ENCODE data around the gene IL6ST. TPM values are rescaled to one million over a fixed set of nuclear protein-coding genes. Genes with fewer than 3 reads are reported as not detected.
A peak's percentile ranks its signal among the peaks of the same experiment; 100 is the strongest.
"Not testable (repeated sequence)": the region's sequence is repeated elsewhere in the genome, so short reads cannot be mapped to it uniquely, and the experiment has no call there.

IL6ST gene
- total RNA-seq, 1 experiment from 2014 or later, result 65.9 TPM

DNA sequence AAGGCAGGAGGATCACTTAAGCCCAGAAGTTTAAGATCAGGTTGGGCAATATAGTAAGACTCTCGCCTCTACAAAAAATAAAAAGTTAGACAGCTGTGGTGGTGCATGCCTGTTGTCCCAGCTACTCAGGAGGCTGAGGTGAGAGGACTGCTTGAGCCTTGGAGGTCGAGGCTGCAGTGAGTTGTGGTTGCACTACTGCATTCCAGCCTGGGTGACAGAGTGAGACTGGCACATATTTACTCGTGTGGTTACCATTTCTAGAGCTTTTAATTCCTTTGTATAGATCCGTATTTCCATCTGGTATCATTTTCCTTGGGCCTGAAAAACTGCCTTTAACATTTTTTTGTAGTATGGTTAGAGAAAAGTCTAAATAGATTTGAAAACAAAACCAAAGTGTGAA is 7.8 kb downstream of the IL6ST start:
- DNase-seq (ENCODE audit: low read depth), result no peak

DNA sequence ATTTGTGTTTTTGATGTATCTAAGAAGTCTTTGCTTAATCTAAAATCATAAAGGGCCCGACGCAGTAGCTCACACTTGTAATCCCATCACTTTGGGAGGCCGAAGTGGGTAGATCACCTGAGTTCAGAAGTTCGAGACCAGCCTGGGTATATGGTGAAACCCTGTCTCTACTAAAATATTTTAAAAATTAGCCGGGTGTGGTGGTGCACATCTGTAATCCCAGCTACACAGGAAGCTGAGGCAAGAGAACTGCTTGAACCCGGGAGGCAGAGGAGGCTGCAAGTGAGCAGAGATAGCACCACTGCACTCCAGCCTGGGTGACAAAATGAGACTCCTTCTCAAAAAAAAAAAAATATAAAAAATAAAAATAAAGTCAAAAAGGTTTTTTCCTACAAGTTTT is 9.6 kb downstream of the IL6ST start:
- no peak for DNase-seq (ENCODE audit: low read depth)

More for the DNA sequence above, 7.8 kb downstream of the IL6ST start:
- in situ Hi-C loops (cut with HindIII; ENCODE audit: low pct_unique_long_range_greater_than_20kb, low sequenced_read_pairs), result no loop called here

DNA sequence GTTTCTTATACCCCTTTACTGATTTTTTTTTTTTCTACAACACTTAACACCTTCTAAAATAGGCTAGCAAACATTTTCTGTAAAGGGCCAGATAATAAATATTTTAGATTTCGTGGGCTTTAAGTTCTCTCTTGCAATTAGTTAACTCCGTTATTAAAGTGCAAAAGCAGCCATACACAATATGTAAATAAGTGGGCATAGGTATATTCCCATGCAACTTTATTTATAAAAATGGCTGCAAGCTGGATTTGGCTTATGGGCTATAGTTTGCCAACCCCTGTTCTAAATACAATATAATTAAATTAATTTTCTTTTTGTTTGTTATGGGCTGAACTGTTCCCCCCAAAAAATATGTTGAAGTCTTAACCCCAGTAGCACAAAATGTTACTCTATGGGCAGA is 10.8 kb downstream of the IL6ST start:
- in situ Hi-C loops (cut with HindIII; ENCODE audit: low pct_unique_long_range_greater_than_20kb, low sequenced_read_pairs), result no loop called here

More for the DNA sequence above, 9.6 kb downstream of the IL6ST start:
- in situ Hi-C loops (cut with HindIII; ENCODE audit: low pct_unique_long_range_greater_than_20kb, low sequenced_read_pairs), result no loop called here

DNA sequence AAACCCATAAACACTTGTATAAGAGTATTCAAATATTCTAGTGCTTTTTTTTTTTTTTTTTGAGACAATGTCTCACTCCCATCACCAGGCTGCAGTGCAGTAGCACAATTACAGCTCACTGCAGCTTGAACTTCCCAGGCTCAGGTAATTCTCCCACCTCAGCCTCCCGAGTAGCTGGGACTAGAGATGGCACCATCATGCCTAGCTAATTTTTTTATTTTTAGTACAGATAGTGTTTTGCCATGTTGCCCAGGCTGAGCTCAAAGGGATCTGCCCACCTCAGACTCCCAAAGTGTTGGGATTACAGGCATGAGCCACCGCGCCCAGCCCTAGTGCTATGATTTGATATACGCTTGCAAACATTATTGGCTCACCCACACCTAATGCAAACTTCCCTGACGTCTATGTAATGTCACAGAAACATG is 11.8 kb downstream of the IL6ST start:
- DNase-seq (ENCODE audit: low read depth), result peak; percentile 44
- in situ Hi-C loops (cut with HindIII; ENCODE audit: low pct_unique_long_range_greater_than_20kb, low sequenced_read_pairs), result no loop called here

More for the DNA sequence above, 10.8 kb downstream of the IL6ST start:
- DNase-seq (ENCODE audit: low read depth), result no peak

DNA sequence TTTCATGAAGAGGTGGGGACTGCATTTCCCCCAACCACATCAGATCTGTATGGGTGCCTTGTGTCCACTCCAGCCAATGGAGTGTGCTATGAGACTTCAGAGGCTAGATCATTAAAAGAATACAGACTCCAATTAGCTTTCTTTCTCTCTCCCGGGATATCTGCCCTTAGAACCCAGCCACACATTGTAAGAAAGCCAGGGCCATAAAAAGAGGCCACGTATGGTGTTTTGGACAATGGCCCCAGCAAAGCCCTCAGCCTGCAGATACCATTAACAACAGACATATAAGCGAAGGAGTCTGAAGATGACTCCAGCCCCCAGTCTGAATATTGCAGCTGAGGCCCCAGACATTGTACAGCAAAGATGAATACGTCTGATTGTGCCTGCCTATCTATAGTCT is 21.5 kb downstream of the IL6ST start:
- in situ Hi-C loops (cut with HindIII; ENCODE audit: low pct_unique_long_range_greater_than_20kb, low sequenced_read_pairs), result no loop called here
- DNase-seq (ENCODE audit: low read depth), result no peak

DNA sequence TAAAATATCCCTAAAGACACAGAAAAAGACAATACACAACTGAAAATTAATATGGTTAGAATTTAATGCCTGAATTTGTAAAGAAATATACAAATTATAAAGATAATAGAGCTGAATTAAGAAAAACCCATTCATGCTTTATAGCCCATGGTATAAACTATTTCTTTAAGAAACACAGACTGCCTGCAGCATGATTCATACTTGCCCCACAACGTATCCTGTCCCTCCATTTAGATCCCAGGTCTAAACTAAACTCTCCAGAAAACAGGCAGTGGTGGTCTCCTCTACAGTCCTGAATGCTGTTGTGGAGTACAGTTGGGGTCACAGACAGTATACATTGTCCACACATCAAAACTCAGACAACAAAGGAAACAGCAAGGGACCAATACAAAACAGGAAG is 24.8 kb downstream of the IL6ST start:
- in situ Hi-C loops (cut with HindIII; ENCODE audit: low pct_unique_long_range_greater_than_20kb, low sequenced_read_pairs), result no loop called here
- no peak for DNase-seq (ENCODE audit: low read depth)

DNA sequence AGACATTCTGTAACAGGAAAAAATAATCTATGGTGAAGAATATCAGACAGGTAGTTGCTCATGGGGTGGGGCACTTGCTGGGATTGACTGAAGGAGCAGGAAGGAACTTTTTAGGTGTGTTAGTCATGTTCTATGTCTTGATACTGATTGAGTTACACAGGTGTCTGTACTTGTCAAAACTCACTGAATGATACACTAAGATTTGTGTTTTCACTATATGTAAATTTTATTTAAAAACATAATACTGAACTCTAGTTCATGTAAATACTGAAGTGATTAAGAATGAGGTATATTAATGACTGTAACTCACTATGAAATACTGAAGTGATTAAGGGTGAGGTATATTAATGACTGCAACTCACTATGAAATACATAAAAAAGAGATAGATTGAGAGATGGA is 28.5 kb downstream of the IL6ST start:
- in situ Hi-C loops (cut with HindIII; ENCODE audit: low pct_unique_long_range_greater_than_20kb, low sequenced_read_pairs), result no loop called here
- no peak for DNase-seq (ENCODE audit: low read depth)

DNA sequence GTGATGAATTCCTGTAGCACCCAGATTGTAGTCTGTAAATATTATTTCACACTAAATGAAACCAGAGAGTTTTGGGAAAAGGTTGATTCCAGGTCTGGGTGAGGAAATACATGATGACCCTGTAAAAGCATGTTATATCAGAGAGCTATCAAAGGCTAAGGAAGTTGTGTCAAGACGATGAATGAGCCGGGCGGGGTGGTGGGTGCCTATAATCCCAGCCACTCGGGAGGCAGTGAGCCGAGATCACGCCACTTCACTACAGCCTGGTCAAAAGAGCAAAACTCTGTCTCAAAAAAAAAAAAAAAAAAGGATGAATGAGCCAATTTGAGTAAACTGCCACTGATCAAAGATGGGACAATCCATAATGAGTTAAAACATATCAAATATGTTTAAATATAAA is 29.2 kb downstream of the IL6ST start:
- in situ Hi-C loops (cut with HindIII; ENCODE audit: low pct_unique_long_range_greater_than_20kb, low sequenced_read_pairs), result no loop called here
- no peak for DNase-seq (ENCODE audit: low read depth)

DNA sequence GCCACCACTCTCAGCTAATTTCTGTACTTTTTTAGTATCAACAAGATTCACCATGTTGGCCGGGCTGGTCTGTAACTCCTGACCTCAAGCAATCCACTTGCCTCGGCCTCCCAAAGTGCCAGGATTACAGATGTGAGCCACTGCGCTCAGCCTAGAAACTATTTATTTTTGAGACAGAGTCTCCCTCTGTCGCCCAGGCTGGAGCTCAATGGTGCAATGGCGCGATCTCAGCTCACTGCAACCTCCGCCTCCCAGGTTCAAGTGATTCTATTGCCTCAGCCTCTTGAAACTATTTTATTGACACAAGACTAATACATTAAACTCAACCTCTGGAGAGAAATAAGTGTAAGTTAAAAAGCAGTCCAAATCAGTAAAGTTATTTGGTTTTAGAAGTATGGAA is 34.0 kb downstream of the IL6ST start:
- in situ Hi-C loops (cut with HindIII; ENCODE audit: low pct_unique_long_range_greater_than_20kb, low sequenced_read_pairs), result no loop called here
- no peak for DNase-seq (ENCODE audit: low read depth)

DNA sequence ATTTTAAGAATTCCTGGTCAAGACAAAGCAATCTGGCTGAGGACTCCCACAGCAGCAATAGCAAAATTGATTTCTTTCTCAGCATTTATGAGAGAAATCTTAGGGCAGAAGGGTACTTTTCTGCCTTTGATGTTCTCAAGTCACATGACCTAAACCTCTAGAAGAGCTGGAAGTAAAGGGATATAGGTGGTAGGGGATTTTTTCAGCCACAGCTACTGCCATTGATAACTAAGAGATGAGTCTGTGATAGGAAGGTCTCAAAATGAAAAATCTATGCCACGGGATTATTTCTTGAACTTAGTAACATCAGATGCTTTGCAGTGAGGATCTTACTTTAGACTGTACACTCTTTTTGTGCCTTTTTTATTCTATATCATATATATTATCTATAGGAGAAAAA is 35.6 kb downstream of the IL6ST start:
- in situ Hi-C loops (cut with HindIII; ENCODE audit: low pct_unique_long_range_greater_than_20kb, low sequenced_read_pairs), result no loop called here
- no peak for DNase-seq (ENCODE audit: low read depth)

DNA sequence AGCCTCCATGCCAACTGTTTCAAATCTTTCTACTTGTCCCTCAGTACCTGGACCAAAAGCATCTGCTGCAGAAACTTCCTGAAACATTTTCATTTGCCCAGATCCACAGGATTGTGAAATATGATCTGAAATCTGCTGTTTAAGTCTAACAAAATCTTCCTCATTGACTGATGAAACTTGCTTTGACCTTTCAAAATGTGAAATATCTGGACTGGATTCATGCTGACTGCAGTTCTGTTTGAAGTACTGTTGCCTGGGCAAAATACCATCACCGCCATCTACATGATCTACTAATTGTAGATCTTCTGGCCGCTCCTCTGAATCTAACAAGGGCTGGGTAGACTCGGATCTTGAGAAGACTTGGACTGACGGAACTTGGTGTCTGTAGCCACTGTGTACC is 53.6 kb downstream of the IL6ST start:
- DNase-seq (ENCODE audit: low read depth); in situ Hi-C loops (cut with HindIII; ENCODE audit: low pct_unique_long_range_greater_than_20kb, low sequenced_read_pairs): not testable (repeated sequence)

DNA sequence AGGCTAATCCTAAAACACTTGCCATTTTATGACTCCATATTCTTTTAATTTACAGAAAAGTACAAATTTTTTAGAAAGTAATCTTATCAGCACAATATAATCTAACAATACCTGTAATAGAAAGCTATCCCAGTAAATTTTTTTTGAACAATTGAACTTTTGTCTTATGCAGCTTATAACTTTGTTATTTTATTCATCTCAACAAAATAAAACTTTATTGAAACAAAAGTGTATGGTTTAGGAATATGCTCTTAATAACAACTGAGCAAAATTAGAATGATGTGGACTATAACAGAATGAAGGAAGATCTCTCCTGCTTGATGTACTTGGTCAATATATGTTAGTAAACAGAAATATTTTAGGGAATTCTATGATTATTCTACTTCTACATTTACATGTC is 57.2 kb downstream of the IL6ST start:
- DNase-seq (ENCODE audit: low read depth); in situ Hi-C loops (cut with HindIII; ENCODE audit: low pct_unique_long_range_greater_than_20kb, low sequenced_read_pairs): not testable (repeated sequence)

DNA sequence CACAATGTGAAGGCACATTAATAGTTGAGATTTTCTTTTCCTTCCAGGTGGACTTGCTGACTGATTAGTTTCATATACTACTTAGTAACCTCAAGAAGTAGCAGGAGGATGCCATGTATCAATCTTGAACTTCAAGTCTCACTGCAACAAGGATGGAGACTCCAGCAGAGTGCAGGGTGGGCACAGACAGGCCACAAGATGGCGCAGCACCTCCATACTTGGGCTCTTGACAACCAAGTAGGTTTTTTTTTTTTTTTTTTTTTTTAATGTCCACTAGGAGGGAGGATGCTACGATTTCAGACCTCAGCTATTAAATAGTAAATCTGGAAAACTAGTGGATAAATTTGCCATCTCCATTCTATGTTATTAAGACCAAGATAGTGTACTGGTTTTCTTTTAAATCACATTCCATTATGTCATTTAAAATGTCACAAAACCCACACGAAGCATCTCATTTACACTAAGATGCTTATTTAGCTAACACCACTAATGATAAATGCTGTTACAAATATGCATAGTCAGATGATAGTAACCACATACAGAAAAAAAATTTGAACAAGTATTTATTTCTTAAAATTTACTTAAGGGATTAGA is 58.6 kb downstream of the IL6ST start:
- in situ Hi-C loops (cut with HindIII; ENCODE audit: low pct_unique_long_range_greater_than_20kb, low sequenced_read_pairs), result no loop called here
- peak; percentile 58 for DNase-seq (ENCODE audit: low read depth)

DNA sequence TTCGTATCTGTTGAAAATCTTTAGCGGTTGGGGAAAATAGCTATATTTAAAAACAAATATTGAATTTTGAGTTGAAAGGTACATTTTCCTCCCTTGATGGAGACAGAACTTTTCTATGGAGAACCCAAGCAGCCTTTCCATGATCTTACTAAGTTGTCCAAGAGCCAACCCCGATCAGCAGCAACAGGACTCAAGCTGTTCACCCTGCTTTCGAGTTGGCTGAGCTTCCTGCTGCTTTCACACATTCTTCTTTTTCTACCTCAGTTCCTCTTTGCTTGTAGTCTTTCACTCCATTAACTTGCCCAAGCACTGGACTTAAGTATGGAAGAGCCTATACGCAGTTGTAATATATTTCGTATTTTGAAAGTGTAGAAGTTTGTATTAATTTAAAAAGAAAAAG is 59.4 kb downstream of the IL6ST start:
- no peak for DNase-seq (ENCODE audit: low read depth)
- in situ Hi-C loops (cut with HindIII; ENCODE audit: low pct_unique_long_range_greater_than_20kb, low sequenced_read_pairs), result no loop called here

DNA sequence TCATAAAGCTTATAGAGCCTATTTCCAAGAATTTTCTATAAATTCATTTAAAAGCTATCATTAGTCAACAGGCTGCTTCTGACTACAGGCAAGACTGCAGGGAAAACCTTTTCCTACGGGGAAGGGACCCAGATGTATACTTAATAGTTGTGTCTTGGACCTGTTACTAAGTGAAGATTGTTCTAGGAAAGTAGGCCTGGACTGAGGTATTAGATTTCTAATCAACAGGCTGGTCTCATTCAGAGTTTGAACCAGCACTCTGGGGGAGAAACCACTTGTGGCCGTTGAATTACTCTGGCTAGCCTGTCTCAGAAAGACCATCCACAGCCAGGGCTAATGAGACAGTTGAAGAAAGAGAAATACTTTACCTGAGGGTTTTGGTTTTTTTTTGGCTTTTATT is 60.0 kb downstream of the IL6ST start:
- no peak for DNase-seq (ENCODE audit: low read depth)

DNA sequence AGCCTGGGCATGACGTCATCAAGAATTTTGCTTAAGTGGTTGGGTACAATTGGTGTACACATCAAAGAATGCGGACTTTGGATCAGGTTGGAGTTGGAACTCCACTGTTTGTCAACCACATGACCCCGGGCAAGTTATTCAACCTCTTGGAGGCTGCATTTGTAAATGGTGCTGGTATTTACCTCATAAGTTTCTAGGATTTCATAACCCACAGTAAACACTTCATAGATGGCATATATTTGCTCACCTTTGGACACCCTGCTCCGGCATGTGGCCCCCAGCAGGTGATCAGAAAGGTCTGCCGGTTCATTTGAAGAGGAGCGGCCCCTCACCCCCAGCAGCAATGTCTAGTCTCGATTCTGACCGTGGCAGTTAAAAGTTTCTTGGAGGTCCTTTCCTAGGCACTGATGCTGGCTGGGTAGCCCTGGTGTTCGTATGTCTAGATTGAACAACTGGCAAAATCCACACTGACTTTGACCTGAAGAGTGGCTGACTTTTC is 60.6 kb downstream of the IL6ST start:
- no peak for DNase-seq (ENCODE audit: low read depth)
- in situ Hi-C loops (cut with HindIII; ENCODE audit: low pct_unique_long_range_greater_than_20kb, low sequenced_read_pairs), result no loop called here

More for the DNA sequence above, 60.0 kb downstream of the IL6ST start:
- in situ Hi-C loops (cut with HindIII; ENCODE audit: low pct_unique_long_range_greater_than_20kb, low sequenced_read_pairs), result no loop called here

DNA sequence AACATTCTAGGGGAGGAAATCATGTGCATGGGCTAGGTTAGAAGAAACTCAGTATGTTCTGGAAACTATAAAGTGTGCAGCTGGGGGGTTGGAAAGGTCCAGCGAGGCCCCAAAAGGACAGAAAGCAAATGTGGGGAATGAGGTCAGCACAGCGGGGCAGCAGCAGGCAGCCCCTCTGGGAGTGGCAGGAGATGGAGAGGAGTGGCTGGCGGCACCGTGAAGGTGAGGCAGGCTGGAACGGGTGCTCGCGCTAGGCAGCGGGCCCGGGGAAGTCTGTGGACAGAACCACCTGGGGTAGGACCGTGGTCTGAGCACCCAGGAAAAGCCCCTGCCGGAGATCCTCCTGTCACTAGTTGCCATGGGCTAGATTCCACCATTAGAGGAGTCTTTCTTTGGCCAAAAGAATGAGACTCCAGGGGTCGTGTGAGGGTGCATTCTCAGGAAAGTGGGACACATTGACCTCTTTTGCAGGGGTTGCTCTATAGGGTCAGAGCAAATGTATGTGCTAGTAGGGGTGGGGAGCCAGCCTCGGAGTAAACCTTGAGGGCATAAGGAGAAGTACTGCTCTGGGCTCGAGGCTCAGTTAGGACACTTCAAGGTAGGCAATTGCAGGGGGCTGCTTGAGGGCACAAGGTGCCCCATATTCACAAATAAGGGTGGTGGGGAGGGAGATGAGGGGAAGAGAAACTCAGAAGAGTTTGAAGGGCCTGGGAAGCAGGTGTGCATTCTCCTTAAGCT is 61.2 kb downstream of the IL6ST start:
- in situ Hi-C loops (cut with HindIII; ENCODE audit: low pct_unique_long_range_greater_than_20kb, low sequenced_read_pairs), result no loop called here

DNA sequence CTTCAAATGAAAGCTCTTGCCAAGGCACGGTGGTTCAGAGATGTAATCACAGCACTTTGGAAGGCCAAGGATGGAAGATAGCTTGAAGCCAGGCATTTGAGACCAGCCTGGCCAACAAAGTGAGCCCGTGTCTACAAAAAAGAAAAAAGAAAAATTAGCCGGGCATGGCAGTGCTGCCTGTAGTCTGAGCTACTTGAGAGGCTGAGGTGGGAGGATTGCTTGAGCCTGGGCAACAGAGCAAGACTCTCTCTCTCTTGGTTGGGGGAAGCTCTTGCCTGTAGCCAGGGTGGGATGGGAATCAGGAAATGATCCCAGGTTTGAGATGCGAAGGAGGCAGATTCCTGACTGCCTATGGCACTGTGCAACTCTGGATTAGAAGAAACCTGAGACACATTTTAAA is 62.1 kb downstream of the IL6ST start:
- DNase-seq (ENCODE audit: low read depth), result no peak
- in situ Hi-C loops (cut with HindIII; ENCODE audit: low pct_unique_long_range_greater_than_20kb, low sequenced_read_pairs), result no loop called here

More for the DNA sequence above, 61.2 kb downstream of the IL6ST start:
- DNase-seq (ENCODE audit: low read depth), result no peak

DNA sequence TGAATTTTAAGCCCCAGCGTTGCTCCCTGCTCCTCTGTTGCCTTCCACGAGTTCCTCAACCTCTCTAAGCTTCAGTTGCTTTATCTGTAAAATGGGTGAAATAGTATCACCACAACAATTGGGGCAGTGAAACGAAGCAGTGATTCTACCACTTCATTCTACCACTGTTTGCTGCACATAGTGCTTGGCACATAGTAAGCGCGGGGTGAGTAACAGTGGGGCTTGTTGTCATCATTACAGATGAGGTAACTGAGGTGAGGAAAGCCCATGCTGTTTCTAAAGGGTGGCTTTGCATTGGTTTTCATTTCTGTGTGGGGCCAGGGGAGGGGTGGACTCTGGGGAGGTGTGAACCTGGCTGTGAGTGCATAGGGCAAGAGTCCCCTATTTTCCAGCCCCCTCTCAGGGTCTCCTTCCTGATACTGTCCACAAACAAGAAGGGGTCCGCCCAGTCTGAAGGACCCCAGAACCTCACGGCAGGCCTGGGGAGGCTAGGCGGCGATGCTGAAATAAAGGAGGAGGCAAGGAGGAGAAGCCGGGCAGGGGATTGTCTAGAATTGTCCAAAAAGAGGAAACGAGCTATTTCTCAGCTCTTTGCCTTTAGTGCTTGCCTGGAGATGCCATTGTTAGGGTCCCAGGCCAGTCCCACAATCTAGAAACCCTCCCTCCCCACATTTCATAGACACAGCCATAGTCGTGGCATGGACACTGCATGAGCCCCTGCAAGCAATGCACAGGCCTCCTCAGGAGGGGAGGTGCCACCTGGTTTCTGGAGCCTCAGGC is 65.6 kb downstream of the IL6ST start:
- in situ Hi-C loops (cut with HindIII; ENCODE audit: low pct_unique_long_range_greater_than_20kb, low sequenced_read_pairs), result no loop called here

More for the DNA sequence above, 65.6 kb downstream of the IL6ST start:
- DNase-seq (ENCODE audit: low read depth), result no peak

All from Caki2 (cell line).